GM19395 (cell line): ENCODE data around the gene PARN.
A peak's percentile ranks its signal among the peaks of the same experiment; 100 is the strongest.
"Not testable (repeated sequence)": the region's sequence is repeated elsewhere in the genome, so short reads cannot be mapped to it uniquely, and the experiment has no call there.

Experiments
- ATAC-seq: cut with Tn5 transposase; IDR thresholded peaks from one replicate; pipeline ENCODE4 v1.9.1; 2021; ENCODE audit warnings: mild to moderate bottlenecking, moderate library complexity; ENCODE audit not compliant: unreplicated experiment

The PARN gene

GRCh38 chr16:14405611-14406537 is 224.2 kb downstream of the PARN start:
- peak; percentile 90 for ATAC-seq

GRCh38 chr16:14403001-14403389 is 227.1 kb downstream of the PARN start:
- not testable (repeated sequence) for ATAC-seq

GRCh38 chr16:14402114-14403000 is 227.7 kb downstream of the PARN start:
- not testable (repeated sequence) for ATAC-seq

GRCh38 chr16:14401711-14402061 is 228.4 kb downstream of the PARN start:
- not testable (repeated sequence) for ATAC-seq

- ATAC-seq: not testable (repeated sequence)
Measured at GRCh38 chr16:14400978-14401710, 228.9 kb downstream of the PARN start.

GRCh38 chr16:14400285-14400977 is 229.6 kb downstream of the PARN start:
- no peak for ATAC-seq

GRCh38 chr16:14399378-14400284 is 230.4 kb downstream of the PARN start:
- ATAC-seq: peak; percentile 63

GRCh38 chr16:14398014-14398717 is 231.9 kb downstream of the PARN start:
- ATAC-seq: no peak

- ATAC-seq: not testable (repeated sequence)
Measured at GRCh38 chr16:14395710-14396304, 234.3 kb downstream of the PARN start.

- no peak for ATAC-seq
Measured at GRCh38 chr16:14394834-14395233, 235.2 kb downstream of the PARN start.

- ATAC-seq: no peak
Measured at GRCh38 chr16:14392960-14393359, 237.1 kb downstream of the PARN start.

- no peak for ATAC-seq
Measured at GRCh38 chr16:14389359-14389758, 240.7 kb downstream of the PARN start.

- no peak for ATAC-seq
Measured at GRCh38 chr16:14388243-14388642, 241.8 kb downstream of the PARN start.

GRCh38 chr16:14386115-14386514 is 243.9 kb downstream of the PARN start:
- no peak for ATAC-seq
